Hepatic stellate cell (primary cell): ENCODE results near the gene GPSM3.
"Not testable (repeated sequence)": the region's sequence is repeated elsewhere in the genome, so short reads cannot be mapped to it uniquely, and the experiment has no call there.

Source experiments
- DNase-seq: peaks from one replicate; pipeline ENCODE4 v3.0.0; 2011; ENCODE audit warnings: low spot score

Gene GPSM3

DNA sequence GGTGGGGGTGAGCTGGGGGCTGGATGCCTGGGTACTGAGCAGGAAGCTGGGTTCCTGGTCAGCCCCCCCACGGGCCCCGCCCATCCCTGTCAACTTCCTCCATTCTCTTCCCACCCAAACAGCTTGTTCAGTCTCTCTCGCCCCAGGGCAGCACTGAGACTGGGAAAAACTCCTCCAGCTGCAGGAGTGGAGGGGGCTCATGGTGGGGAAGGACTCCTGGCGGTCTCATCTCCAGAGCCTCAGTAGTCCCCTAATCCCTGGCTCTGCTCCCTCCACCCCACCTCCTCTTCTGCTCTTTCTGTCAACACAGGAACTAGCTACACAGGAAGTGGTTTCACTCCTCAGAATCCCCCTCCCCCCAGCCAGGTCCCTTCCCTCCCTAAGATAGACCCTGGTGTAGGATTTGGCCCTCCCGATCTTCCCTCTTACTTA is at the start of gene GPSM3:
TSS of gene GPSM3 (minus strand) at position 36 of the 432 bp plus-strand sequence. CDS start 130 bp downstream, outside the sequence.
- no peak for DNase-seq

GRCh38 chr6:32240686-32241085 is 48.2 kb upstream of the GPSM3 start:
- no peak for DNase-seq

DNA sequence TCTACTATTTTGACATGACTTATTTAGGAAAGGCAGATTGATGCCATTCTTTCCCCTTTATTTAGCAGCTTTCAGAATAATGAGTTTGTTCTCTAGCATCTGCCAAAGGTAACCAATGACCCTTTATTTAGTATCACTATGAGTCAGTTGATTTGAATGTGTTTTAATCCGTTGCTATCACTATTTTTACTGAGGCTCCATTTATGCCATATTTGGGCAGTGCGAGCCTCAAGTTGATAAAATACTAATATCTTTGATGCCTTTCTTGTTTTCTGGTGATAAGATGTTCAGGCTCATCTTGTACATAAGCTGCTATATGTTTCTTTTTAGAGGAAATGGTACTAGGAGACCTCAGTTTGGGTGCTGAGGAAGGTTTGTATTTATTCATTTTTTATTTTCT is 47.0 kb upstream of the GPSM3 start:
- DNase-seq, result no peak

DNA sequence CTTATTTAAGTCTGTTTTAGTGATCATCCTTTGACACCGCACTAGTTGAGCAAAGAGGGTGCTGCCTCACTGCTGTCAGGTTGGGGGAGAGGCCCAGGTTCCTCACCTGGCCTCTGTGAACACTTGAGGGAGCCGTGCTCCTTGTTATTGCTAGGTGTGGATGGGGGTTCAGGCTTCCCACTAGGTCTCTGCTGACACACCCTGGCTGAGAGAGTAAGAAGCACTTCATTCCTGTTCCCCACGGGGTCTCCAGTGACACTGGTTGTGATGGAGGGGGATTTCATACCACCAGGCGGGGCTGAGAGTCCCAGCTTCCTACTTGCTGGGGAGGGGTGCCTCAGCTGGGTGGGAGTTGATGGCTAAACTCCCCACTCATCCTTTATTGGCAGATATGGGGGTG is 42.5 kb upstream of the GPSM3 start:
- DNase-seq, result no peak

GRCh38 chr6:32226434-32226833 is 34.0 kb upstream of the GPSM3 start:
- no peak for DNase-seq

DNA sequence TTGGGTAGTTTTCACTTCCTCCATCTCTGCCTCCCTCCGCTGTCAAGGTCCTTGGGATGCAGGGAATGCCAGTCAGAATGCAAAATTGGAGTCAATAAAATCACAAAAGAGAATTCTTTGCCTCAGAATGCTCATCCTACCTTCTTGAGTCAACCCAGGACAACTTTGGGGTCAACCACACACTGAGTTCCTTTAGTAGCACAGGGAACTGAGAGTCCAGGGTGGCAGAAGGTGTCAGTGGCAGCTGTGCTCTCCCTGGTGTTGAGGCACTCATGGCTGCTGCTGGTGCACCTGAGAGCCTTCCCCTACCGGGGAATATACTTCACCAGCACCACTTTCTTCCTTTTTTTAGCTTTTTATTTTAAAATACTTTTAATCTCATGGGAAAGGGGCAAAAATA is 32.3 kb upstream of the GPSM3 start:
- DNase-seq, result no peak

DNA sequence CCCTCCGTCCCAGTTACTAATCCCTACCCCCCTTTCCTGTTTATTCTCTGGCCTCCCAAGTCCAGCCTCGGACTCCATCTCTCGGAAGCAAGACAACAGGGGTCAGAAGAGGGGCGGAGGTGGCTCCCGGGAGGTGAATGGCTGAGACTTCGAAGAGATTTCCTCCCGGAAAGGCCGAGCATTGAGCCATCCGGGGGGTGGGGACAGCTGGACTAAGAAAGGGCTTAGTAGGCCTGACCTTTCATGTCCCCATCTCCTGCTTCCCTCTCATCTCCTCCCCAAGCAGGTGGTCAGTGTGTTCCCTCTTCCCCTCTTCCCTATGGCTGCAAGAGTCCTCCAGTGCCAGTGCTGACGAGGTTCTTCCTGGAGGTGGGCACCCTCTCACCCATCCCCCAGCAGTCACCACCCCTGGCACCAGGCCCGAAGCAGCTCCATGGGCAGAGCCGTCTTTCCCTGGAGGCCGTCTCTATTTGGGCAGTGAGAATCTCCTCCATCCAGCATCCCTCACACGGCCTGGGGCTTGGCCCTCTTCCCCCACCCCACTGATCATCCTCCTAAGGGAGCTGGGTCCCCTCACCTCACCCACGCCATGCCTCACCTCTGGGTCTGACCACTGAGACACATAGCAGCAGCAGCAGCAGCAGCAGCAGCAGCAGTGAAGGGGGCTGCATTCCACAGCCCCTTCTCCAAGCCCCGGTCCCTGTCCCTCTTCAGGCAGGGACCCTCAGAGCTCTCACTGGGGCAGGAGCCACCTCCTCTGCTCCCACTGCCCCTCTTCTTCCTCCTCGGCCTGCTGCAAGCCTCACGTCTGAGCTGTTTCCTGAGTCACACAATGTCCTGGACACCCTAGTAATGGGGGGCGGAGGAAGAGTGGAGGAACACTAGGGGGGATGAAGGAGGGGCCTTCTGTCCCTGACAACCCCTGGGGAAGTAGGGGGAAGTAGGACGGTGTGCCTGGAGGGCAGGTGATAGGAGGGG is 31.1 kb upstream of the GPSM3 start, which contains the start of gene NOTCH4:
TSS of gene NOTCH4 (minus strand) at position 810 of the 978 bp plus-strand sequence. CDS start at position 671, 139 bp downstream.
- no peak for DNase-seq

- DNase-seq, result no peak
Measured at GRCh38 chr6:32222333-32223230, 30.1 kb upstream of the GPSM3 start.

DNA sequence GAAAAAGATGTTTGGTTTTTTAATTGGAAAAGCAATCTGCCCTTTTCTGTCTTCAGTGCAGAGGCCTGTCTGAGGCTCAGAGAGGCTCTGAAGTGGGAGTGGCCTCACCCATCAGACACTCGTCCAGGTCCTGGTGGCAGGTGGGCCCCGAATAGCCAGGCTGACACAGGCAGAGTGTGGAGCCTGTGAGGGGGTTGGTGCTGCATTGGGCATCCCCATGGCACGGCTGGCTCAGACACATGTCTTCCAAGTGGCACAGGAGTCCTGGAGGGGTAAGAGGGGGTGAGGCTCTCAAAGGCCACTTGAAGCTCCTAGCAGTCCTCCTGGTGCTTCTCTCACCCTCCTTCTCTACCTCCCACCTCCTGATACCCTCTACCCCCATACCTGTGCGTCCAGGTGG is 27.6 kb upstream of the GPSM3 start:
- no peak for DNase-seq

GRCh38 chr6:32218167-32218566 is 25.7 kb upstream of the GPSM3 start:
- no peak for DNase-seq

- DNase-seq, result no peak
Measured at GRCh38 chr6:32216998-32217397, 24.6 kb upstream of the GPSM3 start.

DNA sequence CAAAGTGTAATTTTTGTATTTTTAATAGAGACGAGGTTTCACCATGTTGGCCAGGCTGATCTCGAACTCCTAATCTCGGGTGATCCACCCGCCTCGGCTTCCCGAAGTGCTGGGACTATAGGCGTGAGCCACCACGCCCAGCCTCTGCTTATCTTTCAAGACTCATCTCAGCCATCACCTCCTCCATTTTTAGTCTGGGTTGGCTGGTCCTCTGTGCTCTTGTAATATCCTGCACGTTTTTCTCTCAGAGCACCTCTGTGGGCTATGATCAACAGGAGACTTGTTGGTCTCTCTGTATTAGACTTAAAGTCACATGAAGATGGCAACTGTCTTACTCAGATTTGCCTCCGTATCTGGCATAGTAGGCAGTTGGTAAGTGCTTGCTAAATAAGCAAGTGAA is 23.8 kb upstream of the GPSM3 start:
- DNase-seq, result no peak

GRCh38 chr6:32215617-32216016 is 23.2 kb upstream of the GPSM3 start:
- DNase-seq, result no peak

DNA sequence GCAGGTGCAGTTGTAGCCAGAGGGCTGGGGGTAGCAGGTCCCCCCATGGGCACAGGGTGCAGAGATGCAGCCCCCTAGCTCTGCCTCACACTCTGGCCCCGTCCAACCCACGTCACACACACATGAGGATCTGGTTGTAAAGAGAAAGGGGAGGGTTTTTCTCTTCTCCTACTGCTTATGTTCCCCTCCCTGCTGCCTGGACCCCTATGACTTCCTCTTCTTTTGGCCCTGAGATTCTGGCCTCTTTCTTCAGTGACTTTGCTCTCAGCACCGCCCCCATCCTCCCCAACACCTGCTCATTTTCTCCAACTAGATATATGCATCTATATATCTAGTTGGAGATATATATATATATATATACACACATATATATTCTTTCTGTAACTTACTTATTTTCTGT is 21.7 kb upstream of the GPSM3 start:
- no peak for DNase-seq

DNA sequence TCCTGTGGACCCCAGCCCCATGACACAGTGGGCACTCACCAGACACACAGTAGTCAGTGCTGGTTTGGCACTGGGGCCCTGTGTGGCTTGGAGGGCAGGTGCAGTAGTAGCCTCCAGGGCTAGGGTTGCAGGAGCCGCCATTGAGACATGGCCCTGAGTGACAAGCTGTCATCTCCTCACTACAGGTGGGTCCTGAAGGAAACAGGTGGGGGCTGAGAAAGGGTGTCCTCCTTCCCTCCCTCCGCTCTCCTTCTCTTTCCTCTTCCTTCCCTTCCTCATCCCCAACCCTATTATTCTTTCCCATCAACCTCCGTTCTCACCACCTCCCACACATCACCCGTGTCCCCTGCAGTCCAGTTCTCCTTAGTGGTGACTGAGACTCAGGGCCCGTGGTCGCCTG is 21.2 kb upstream of the GPSM3 start:
- DNase-seq, result no peak

DNA sequence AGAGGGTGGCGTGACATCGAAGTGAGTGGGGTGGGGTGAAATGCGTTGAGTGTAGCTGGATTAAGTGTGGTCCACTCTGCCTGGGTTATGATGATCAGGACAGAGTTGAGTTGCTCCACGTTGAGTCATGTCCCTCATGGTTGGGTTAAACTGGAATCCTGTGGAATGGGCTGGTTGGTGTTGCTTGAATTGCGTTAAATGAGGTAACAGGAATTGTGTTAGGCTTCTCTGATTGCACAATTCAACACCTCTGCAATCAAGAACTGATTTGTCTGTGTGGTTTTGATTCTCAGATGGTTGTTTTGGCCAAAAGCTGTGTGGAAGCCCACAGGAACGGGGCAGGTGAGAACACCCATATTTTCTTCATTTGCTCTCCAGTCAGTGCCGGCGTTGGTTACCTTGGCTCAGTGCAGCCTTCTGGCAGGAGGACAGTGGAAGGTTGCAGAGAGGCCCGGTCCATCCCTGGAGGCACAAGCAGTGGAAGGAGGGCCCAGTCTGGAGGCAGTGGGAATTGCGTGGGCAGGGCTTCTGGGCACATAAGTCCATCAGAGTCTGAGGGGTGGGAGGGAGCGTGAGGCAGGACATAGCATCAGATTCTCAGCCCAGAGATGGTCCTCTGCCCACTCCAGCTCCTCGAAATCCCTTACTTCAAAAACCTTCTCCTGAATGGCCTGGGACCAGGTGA is 19.8 kb upstream of the GPSM3 start:
- DNase-seq, result no peak

- DNase-seq, result not testable (repeated sequence)
Measured at GRCh38 chr6:32211432-32211831, 19.0 kb upstream of the GPSM3 start.

DNA sequence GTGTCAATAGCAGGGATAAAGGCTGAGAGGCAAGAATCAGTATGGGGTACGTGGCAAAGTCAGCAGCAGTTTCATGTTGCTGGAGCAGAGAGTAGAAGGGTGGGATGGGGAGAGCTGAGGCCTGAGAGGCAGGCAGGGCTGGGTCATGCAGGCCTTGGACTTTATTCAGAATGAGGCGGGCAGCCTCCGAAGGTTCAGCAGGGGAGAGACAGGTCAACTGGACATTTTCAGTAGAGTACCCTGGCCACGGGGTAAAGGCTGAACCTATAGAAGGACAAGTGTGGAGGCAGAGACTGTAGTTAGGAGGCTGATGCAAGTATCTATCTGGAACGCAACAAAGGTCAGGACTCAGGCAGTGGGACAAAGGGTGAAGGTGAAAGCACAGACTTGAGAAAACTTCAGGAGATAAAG is 17.8 kb upstream of the GPSM3 start:
- DNase-seq, result no peak

DNA sequence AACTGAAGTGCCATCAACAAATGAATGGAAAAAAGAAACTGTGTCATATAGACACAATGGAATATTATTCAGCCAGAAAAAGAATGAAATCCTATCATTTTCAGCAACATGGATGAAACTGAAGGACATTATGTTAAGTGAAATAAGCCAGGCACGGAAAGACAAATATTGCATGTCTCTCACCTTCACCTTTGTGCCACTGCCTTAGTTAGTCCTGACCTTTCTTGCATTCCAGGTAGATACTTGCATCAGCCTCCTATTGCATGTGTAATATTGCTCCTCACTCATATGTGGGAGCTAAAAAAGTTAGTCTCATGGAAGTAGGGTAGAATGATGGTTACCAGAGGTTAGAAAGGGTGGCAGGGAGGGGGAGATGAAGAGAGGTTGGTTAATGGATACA is 16.6 kb upstream of the GPSM3 start:
- DNase-seq, result no peak

GRCh38 chr6:32204268-32204715 is 11.8 kb upstream of the GPSM3 start:
- DNase-seq, result no peak

- DNase-seq, result no peak
Measured at GRCh38 chr6:32203426-32204267, 11.2 kb upstream of the GPSM3 start.
